ENCODE results near the gene MED12L. TPM values are rescaled to one million over a fixed set of nuclear protein-coding genes. Genes with fewer than 3 reads are reported as not detected.

Gene MED12L
- total RNA-seq, 1 experiment from 2014 or later: 6.4 TPM

DNA sequence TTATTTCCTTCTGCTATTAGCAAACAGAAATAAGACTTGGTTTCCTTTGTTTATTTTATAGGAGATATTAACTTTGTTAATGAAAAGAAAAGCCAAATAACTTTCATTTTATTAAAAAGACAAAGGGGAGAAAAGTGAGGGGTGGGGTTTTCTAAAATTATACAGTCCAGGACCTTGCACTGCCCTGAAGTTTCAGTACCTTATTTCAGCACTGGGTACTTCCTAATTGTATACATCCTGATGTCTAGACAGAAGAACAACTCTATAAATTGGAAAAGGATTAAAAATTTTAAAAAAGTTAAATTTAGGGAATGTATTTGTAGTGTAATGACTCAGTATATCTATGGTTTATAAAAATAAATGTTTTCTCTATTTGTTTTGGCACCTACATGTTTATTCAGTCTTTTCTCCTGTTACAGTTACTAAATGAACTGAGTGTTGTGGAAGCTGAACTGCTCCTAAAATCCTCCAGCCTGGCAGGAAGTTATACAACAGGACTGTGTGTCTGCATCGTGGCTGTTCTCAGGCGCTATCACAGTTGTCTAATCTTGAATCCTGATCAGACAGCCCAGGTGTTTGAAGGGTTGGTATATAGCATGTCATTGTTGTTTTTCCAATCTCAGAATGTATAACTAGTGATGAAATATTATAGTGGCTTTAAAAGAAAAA is 271.5 kb downstream of the MED12L start:
- POLR2A ChIA-PET: no interaction called here
- H3K36me3 ChIP-seq (ENCODE audit: control insufficient read depth in 1 of 2, insufficient read depth in 2 of 2, low read length in 2 of 2): no peaks in the 10 kb centered on the region

More for the DNA sequence above, 271.5 kb downstream of the MED12L start:
- no TSS peak for BruUV-seq (replicated peaks)
- TF ChIP-seq POLR2AphosphoS5 (IDR thresholded peaks at IDR 0.05; ENCODE audit: low read depth, low read length) (no peak), JUND (IDR thresholded peaks at IDR 0.05) (no peak), ZFX (IDR thresholded peaks at IDR 0.05) (no peak), ELF1 (IDR thresholded peaks at IDR 0.05; ENCODE audit: borderline replicate concordance, low read depth) (no peak), CBX3 (IDR thresholded peaks at IDR 0.05; ENCODE audit: low read depth) (no peak), FOSL1 (IDR thresholded peaks at IDR 0.05; ENCODE audit: low read depth) (no peak), SIN3A (IDR thresholded peaks at IDR 0.05; ENCODE audit: low read depth) (no peak), TCF7L2 (IDR thresholded peaks at IDR 0.05; ENCODE audit: borderline replicate concordance, extremely low read depth, insufficient read depth, insufficient read length) (no peak), POLR2A (IDR thresholded peaks at IDR 0.05; ENCODE audit: borderline replicate concordance, extremely low read depth, insufficient read depth, insufficient read length) (no peak), EGR1 (IDR thresholded peaks at IDR 0.05; ENCODE audit: low read depth) (no peak)
- TF ChIP-seq, protein P1, sequence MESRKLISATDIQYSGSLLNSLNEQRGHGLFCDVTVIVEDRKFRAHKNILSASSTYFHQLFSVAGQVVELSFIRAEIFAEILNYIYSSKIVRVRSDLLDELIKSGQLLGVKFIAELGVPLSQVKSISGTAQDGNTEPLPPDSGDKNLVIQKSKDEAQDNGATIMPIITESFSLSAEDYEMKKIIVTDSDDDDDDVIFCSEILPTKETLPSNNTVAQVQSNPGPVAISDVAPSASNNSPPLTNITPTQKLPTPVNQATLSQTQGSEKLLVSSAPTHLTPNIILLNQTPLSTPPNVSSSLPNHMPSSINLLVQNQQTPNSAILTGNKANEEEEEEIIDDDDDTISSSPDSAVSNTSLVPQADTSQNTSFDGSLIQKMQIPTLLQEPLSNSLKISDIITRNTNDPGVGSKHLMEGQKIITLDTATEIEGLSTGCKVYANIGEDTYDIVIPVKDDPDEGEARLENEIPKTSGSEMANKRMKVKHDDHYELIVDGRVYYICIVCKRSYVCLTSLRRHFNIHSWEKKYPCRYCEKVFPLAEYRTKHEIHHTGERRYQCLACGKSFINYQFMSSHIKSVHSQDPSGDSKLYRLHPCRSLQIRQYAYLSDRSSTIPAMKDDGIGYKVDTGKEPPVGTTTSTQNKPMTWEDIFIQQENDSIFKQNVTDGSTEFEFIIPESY (IDR thresholded peaks at IDR 0.05; ENCODE audit: extremely low read depth, insufficient replicate concordance, low read length): no peak
- TF ChIP-seq, protein P2, sequence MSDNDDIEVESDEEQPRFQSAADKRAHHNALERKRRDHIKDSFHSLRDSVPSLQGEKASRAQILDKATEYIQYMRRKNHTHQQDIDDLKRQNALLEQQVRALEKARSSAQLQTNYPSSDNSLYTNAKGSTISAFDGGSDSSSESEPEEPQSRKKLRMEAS (IDR thresholded peaks at IDR 0.05): no peak
- TF ChIP-seq, protein P3, sequence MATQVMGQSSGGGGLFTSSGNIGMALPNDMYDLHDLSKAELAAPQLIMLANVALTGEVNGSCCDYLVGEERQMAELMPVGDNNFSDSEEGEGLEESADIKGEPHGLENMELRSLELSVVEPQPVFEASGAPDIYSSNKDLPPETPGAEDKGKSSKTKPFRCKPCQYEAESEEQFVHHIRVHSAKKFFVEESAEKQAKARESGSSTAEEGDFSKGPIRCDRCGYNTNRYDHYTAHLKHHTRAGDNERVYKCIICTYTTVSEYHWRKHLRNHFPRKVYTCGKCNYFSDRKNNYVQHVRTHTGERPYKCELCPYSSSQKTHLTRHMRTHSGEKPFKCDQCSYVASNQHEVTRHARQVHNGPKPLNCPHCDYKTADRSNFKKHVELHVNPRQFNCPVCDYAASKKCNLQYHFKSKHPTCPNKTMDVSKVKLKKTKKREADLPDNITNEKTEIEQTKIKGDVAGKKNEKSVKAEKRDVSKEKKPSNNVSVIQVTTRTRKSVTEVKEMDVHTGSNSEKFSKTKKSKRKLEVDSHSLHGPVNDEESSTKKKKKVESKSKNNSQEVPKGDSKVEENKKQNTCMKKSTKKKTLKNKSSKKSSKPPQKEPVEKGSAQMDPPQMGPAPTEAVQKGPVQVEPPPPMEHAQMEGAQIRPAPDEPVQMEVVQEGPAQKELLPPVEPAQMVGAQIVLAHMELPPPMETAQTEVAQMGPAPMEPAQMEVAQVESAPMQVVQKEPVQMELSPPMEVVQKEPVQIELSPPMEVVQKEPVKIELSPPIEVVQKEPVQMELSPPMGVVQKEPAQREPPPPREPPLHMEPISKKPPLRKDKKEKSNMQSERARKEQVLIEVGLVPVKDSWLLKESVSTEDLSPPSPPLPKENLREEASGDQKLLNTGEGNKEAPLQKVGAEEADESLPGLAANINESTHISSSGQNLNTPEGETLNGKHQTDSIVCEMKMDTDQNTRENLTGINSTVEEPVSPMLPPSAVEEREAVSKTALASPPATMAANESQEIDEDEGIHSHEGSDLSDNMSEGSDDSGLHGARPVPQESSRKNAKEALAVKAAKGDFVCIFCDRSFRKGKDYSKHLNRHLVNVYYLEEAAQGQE (IDR thresholded peaks at IDR 0.05; ENCODE audit: low read depth): no peak
- TF ChIP-seq, protein P4, sequence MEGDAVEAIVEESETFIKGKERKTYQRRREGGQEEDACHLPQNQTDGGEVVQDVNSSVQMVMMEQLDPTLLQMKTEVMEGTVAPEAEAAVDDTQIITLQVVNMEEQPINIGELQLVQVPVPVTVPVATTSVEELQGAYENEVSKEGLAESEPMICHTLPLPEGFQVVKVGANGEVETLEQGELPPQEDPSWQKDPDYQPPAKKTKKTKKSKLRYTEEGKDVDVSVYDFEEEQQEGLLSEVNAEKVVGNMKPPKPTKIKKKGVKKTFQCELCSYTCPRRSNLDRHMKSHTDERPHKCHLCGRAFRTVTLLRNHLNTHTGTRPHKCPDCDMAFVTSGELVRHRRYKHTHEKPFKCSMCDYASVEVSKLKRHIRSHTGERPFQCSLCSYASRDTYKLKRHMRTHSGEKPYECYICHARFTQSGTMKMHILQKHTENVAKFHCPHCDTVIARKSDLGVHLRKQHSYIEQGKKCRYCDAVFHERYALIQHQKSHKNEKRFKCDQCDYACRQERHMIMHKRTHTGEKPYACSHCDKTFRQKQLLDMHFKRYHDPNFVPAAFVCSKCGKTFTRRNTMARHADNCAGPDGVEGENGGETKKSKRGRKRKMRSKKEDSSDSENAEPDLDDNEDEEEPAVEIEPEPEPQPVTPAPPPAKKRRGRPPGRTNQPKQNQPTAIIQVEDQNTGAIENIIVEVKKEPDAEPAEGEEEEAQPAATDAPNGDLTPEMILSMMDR (IDR thresholded peaks at IDR 0.05 in 2 of 3, conservative IDR thresholded peaks at IDR 0.05 in 1 of 3; ENCODE audit: borderline replicate concordance in 1 of 3, insufficient read depth in 1 of 3, low read depth in 2 of 3, low read length in 2 of 3): no peak
- Histone ChIP-seq H3K4me3 (replicated peaks in 1 of 2; ENCODE audit: low read depth in 1 of 2, low read length in 2 of 2) (no peak overlapping the region), H2AFZ (ENCODE audit: low read depth, low read length, poor library complexity, severe bottlenecking) (no peak overlapping the region), H3K27me3 (ENCODE audit: insufficient read depth, low read length) (no peaks in the 10 kb centered on the region), H3K9ac (ENCODE audit: low read length) (no peak overlapping the region), H3K4me1 (ENCODE audit: control insufficient read depth in 1 of 2, insufficient read depth in 2 of 2, low read length in 2 of 2) (no peaks in the 10 kb centered on the region), H3K79me2 (ENCODE audit: insufficient read depth, low read length) (no peaks in the 10 kb centered on the region), H3K9me2 (ENCODE audit: insufficient read depth) (no peaks in the 10 kb centered on the region), H4K20me1 (ENCODE audit: insufficient read depth) (no peaks in the 10 kb centered on the region), H3K27ac (ENCODE audit: low read depth, low read length) (no peak overlapping the region), H3K4me2 (ENCODE audit: low read length) (no peak overlapping the region), H3K9me3 (ENCODE audit: control insufficient read depth in 1 of 2, insufficient read depth in 1 of 2, low read depth in 1 of 2, low read length in 2 of 2) (no peaks in the 10 kb centered on the region)
- CTCF ChIA-PET: interaction anchor here (1.2 kb wide), 1 partner anchor 22 kb away, joined by 3 read pairs; no protein-coding TSS in a partner anchor
- intact Hi-C loops (cut with micrococcal nuclease): no loop called here
- RAD21 ChIA-PET (ENCODE audit: low non-redundant PET in 1 of 2, low total read pairs in 2 of 2, uncharacterized antibody in 2 of 2, unreplicated experiment in 2 of 2): no interaction called here
- DNase-seq (ENCODE audit: low read depth, low spot score) (no peak), ATAC-seq (no peak)
